ENCODE data around the gene SGMS2.

GRCh38 chr4:107913283-107913899, 88.7 kb downstream of the SGMS2 start:
- TF ChIP-seq CTCF (IDR thresholded peaks at IDR 0.05) (peak; percentile 79 to 92 (median 92)), POLR2A (IDR thresholded peaks at IDR 0.05) (no peak), POLR2AphosphoS5 (IDR thresholded peaks at IDR 0.05) (no peak)

Data from breast epithelium (tissue), 3 donors.